Esophagus muscularis mucosa (tissue), 4 donors: Measurements from ENCODE around the gene SAT1.
A peak's percentile ranks its signal among the peaks of the same experiment; 100 is the strongest.

Experiments
- CTCF ChIP-seq, 3 experiments: fragments of 200-600 bp in 2 of 3; fragments of 450-650 bp in 1 of 3; sonication (generic) in 2 of 3; IDR thresholded peaks; one replicate each; pipeline ENCODE4 v1.5.1; 2017 to 2019; ENCODE audit warnings: antibody characterized with exemption in 3 of 3, mild to moderate bottlenecking in 2 of 3, moderate library complexity in 1 of 3
- EP300 ChIP-seq: sonication (generic); formaldehyde crosslinking; IDR thresholded peaks from one replicate; pipeline ENCODE4 v1.6.1; 2017; ENCODE audit warnings: antibody characterized with exemption
- POLR2A ChIP-seq: fragments of 450-650 bp; IDR thresholded peaks from one replicate; pipeline ENCODE4 v1.6.1; 2017; ENCODE audit warnings: antibody characterized with exemption, moderate library complexity, mild to moderate bottlenecking, low read depth
- POLR2AphosphoS5 ChIP-seq, 2 donors: sonication (generic); formaldehyde crosslinking; IDR thresholded peaks; one replicate each; pipeline ENCODE4 v1.6.1; 2017; ENCODE audit warnings: antibody characterized with exemption in 2 of 2

- TF ChIP-seq POLR2AphosphoS5 (IDR thresholded peaks at IDR 0.05): peak; percentile 27 to 50
- TF ChIP-seq CTCF (IDR thresholded peaks at IDR 0.05): no peak
- no peak for TF ChIP-seq POLR2A
- TF ChIP-seq EP300: no peak
These were observed 1.7 kb downstream of the SAT1 start for GRCh38 chrX:23784470-23785331.
